Measurements from ENCODE around the gene EFNA2.

EFNA2 gene

GRCh38 chr19:1249298-1249989, 36.2 kb upstream of the EFNA2 start:
- TF ChIP-seq ZC3H10 (CRISPR knock-in tag; IDR thresholded peaks at IDR 0.05) (no peak), ISL1 (CRISPR knock-in tag; IDR thresholded peaks at IDR 0.05) (no peak), ZNF8 (CRISPR knock-in tag; IDR thresholded peaks at IDR 0.05) (0 out of 2 replicates have a peak, but pooled peaks have one; percentile 36), GLIS3 (CRISPR knock-in tag; IDR thresholded peaks at IDR 0.05) (no peak), CSRNP3 (CRISPR knock-in tag; IDR thresholded peaks at IDR 0.05) (no peak), ZNF565 (CRISPR knock-in tag; conservative IDR thresholded peaks at IDR 0.05; ENCODE audit: low read depth) (0 out of 2 replicates have a peak, but pooled peaks have one; percentile 27), ZNF70 (CRISPR knock-in tag; IDR thresholded peaks at IDR 0.05) (peak; percentile 32; the same call in 1 of the 2 replicates)
- peak; percentile 4 for ATAC-seq

GRCh38 chr19:1249990-1250436, 35.7 kb upstream of the EFNA2 start:
- no peak for ATAC-seq
- TF ChIP-seq ISL1 (CRISPR knock-in tag; IDR thresholded peaks at IDR 0.05): no peak
- TF ChIP-seq PATZ1 (CRISPR knock-in tag; IDR thresholded peaks at IDR 0.05; ENCODE audit: borderline replicate concordance): 0 out of 2 replicates have a peak, but pooled peaks have one; percentile 47
- TF ChIP-seq ZNF565 (CRISPR knock-in tag; conservative IDR thresholded peaks at IDR 0.05; ENCODE audit: low read depth): no peak
- TF ChIP-seq ZFP30 (CRISPR knock-in tag; IDR thresholded peaks at IDR 0.05): no peak

- ATAC-seq: no peak
- TF ChIP-seq TCF4 (CRISPR knock-in tag; IDR thresholded peaks at IDR 0.05; ENCODE audit: borderline replicate concordance) (no peak), CSRNP3 (CRISPR knock-in tag; IDR thresholded peaks at IDR 0.05) (no peak), OSR1 (CRISPR knock-in tag; IDR thresholded peaks at IDR 0.05) (no peak), ESRRG (CRISPR knock-in tag; IDR thresholded peaks at IDR 0.05) (no peak), ZNF8 (CRISPR knock-in tag; IDR thresholded peaks at IDR 0.05) (no peak), BACH2 (CRISPR knock-in tag; IDR thresholded peaks at IDR 0.05; ENCODE audit: borderline replicate concordance) (no peak), ISL1 (CRISPR knock-in tag; IDR thresholded peaks at IDR 0.05) (no peak)
Observed at GRCh38 chr19:1250437-1251260, 35.0 kb upstream of the EFNA2 start.

- peak; percentile 0; the same call in 1 of the 3 replicates for ATAC-seq
- TF ChIP-seq TSHZ2 (CRISPR knock-in tag; IDR thresholded peaks at IDR 0.05) (no peak), ISL1 (CRISPR knock-in tag; IDR thresholded peaks at IDR 0.05) (no peak), CSDC2 (CRISPR knock-in tag; IDR thresholded peaks at IDR 0.05) (no peak), SNAI2 (CRISPR knock-in tag; IDR thresholded peaks at IDR 0.05) (no peak), ARNTL (CRISPR knock-in tag; IDR thresholded peaks at IDR 0.05; ENCODE audit: borderline replicate concordance, low read depth) (no peak), OSR1 (CRISPR knock-in tag; IDR thresholded peaks at IDR 0.05) (no peak), PPARA (CRISPR knock-in tag; IDR thresholded peaks at IDR 0.05; ENCODE audit: borderline replicate concordance) (no peak), PATZ1 (CRISPR knock-in tag; IDR thresholded peaks at IDR 0.05; ENCODE audit: borderline replicate concordance) (no peak; the same call in 1 of the 2 replicates)
Observed at GRCh38 chr19:1251330-1252220, 34.1 kb upstream of the EFNA2 start.
